GM21528 (cell line): ENCODE measurements around the gene NAPSA.
"Not testable (repeated sequence)": the region's sequence is repeated elsewhere in the genome, so short reads cannot be mapped to it uniquely, and the experiment has no call there.

ENCODE experiments used
- ATAC-seq: cut with Tn5 transposase; IDR thresholded peaks from one replicate; pipeline ENCODE4 v1.9.1; 2021; ENCODE audit warnings: mild to moderate bottlenecking, moderate library complexity; ENCODE audit not compliant: unreplicated experiment, low FRiP score

Gene NAPSA

GRCh38 chr19:50361290-50362029 lies 4.0 kb downstream of the NAPSA start:
- no peak for ATAC-seq

- ATAC-seq, result no peak
These were observed 6.1 kb downstream of the NAPSA start for GRCh38 chr19:50359328-50359818.

- ATAC-seq, result no peak
These were observed 6.7 kb downstream of the NAPSA start for GRCh38 chr19:50358483-50359327.

- no peak for ATAC-seq
These were observed 8.0 kb downstream of the NAPSA start for GRCh38 chr19:50357178-50358100.

- no peak for ATAC-seq
These were observed 8.7 kb downstream of the NAPSA start for GRCh38 chr19:50356691-50357177.

- ATAC-seq, result not testable (repeated sequence)
These were observed 12.0 kb downstream of the NAPSA start for GRCh38 chr19:50353487-50353880.

GRCh38 chr19:50352242-50352641 lies 13.2 kb downstream of the NAPSA start:
- ATAC-seq, result no peak

- ATAC-seq, result no peak
These were observed 16.0 kb downstream of the NAPSA start for GRCh38 chr19:50349277-50350057.

GRCh38 chr19:50347089-50347581 lies 18.3 kb downstream of the NAPSA start:
- not testable (repeated sequence) for ATAC-seq

GRCh38 chr19:50344661-50345318 lies 20.6 kb downstream of the NAPSA start:
- ATAC-seq, result peak; percentile 58

GRCh38 chr19:50341091-50341564 lies 24.3 kb downstream of the NAPSA start:
- no peak for ATAC-seq

- no peak for ATAC-seq
These were observed 25.1 kb downstream of the NAPSA start for GRCh38 chr19:50340331-50340730.

- not testable (repeated sequence) for ATAC-seq
These were observed 28.4 kb downstream of the NAPSA start for GRCh38 chr19:50337031-50337430.

- ATAC-seq, result no peak
These were observed 30.6 kb downstream of the NAPSA start for GRCh38 chr19:50334741-50335421.

GRCh38 chr19:50333737-50334617 lies 31.5 kb downstream of the NAPSA start:
- peak; percentile 15 for ATAC-seq

- ATAC-seq, result peak; percentile 39
These were observed 32.2 kb downstream of the NAPSA start for GRCh38 chr19:50333235-50333736.
